HCT116 (cell line): ENCODE measurements around the gene PALM2AKAP2. TPM values are rescaled to one million over a fixed set of nuclear protein-coding genes. Genes with fewer than 3 reads are reported as not detected.

Experiments
- ATAC-seq: fragments of 200-7000 bp; cut with Tn5 transposase; 2 replicates; pipeline ENCODE4 v1.9.1; 2020; ENCODE audit warnings: mild to moderate bottlenecking, moderate library complexity
- BruUV-seq: library from RNA; stranded (reverse); fragments of 400-500 nt; replicated peaks from 2 replicates; lab custom pipeline; 2021; lab: Mats Ljungman, UMichigan
- CTCF ChIA-PET: fragments of 300-600 bp; sonication (Branson Sonifier 250); formaldehyde crosslinking; loops from one replicate; lab custom pipeline; 2021; ENCODE audit warnings: antibody characterized with exemption; lab: Charles Lee
- POLR2A ChIA-PET: fragments of 300-600, 350-600 bp; sonication (Branson Sonifier 250); formaldehyde crosslinking; loops from one replicate; lab custom pipeline; 2021; ENCODE audit warnings: antibody characterized with exemption; lab: Charles Lee
- RAD21 ChIA-PET, 2 experiments: fragments of 300-600 bp; sonication (Branson Sonifier 250); formaldehyde crosslinking; loops; one replicate each; lab custom pipeline; 2023; ENCODE audit warnings: low total read pairs in 2 of 2; ENCODE audit not compliant: uncharacterized antibody in 2 of 2, unreplicated experiment in 2 of 2, low non-redundant PET in 1 of 2; lab: Charles Lee
- DNase-seq: peaks from one replicate; pipeline ENCODE4 v3.0.0-alpha.2; 2010; ENCODE audit warnings: low read depth, low spot score
- H2AFZ ChIP-seq: fragments of 200-600 bp; shearing (Covaris generic), sonication (generic); 2 replicates; pipeline ENCODE4 v1.6.1; 2017; ENCODE audit warnings: low read depth, mixed run types, mixed read lengths, antibody characterized with exemption, low read length; ENCODE audit not compliant: poor library complexity, severe bottlenecking
- H3K27ac ChIP-seq: 2 replicates; pipeline ENCODE4 v1.5.1; 2012; ENCODE audit warnings: low read depth, low read length
- H3K27me3 ChIP-seq: fragments of 200-600 bp; sonication (generic); 2 replicates; pipeline ENCODE4 v1.6.1; 2016; ENCODE audit warnings: mixed run types, low read length, mixed read lengths; ENCODE audit not compliant: insufficient read depth
- H3K36me3 ChIP-seq, 2 experiments: fragments of 200-500 bp in 1 of 2; fragments of 200-600 bp in 1 of 2; sonication (Bioruptor generic) in 1 of 2; sonication (generic) in 1 of 2; 2 replicates each; pipeline versions ENCODE4 v1.5.1 to v1.6.1; 2014 to 2016; ENCODE audit warnings: low read length in 2 of 2, inconsistent platforms in 1 of 2, mixed read lengths in 1 of 2, mixed run types in 1 of 2; ENCODE audit not compliant: insufficient read depth in 2 of 2, control insufficient read depth in 1 of 2
- H3K4me1 ChIP-seq, 2 experiments: fragments of 200-600 bp in 1 of 2; sonication (generic) in 1 of 2; 2 replicates each; pipeline versions ENCODE4 v1.5.1 to v1.6.1; 2012 to 2017; ENCODE audit warnings: low read length in 2 of 2, inconsistent platforms in 1 of 2, mild to moderate bottlenecking in 1 of 2, mixed read lengths in 1 of 2, mixed run types in 1 of 2, moderate library complexity in 1 of 2; ENCODE audit not compliant: insufficient read depth in 2 of 2, control insufficient read depth in 1 of 2
- H3K4me2 ChIP-seq: fragments of 200-600 bp; sonication (generic); 2 replicates; pipeline ENCODE4 v1.6.1; 2017; ENCODE audit warnings: mixed run types, low read length, mixed read lengths
- H3K4me3 ChIP-seq, 2 experiments: fragments of 200-600 bp in 1 of 2; sonication (generic) in 1 of 2; replicated peaks in 1 of 2; 2 replicates each; pipeline ENCODE4 v1.5.1; 2011 to 2016; ENCODE audit warnings: low read length in 2 of 2, control low read depth in 1 of 2, low read depth in 1 of 2, mild to moderate bottlenecking in 1 of 2, mixed read lengths in 1 of 2, mixed run types in 1 of 2
- H3K79me2 ChIP-seq: fragments of 200-600 bp; sonication (generic); 2 replicates; pipeline ENCODE4 v1.6.1; 2017; ENCODE audit warnings: mild to moderate bottlenecking, mixed run types, low read length, moderate library complexity, mixed read lengths; ENCODE audit not compliant: insufficient read depth
- H3K9ac ChIP-seq: fragments of 200-600 bp; sonication (generic); 2 replicates; pipeline ENCODE4 v1.6.1; 2016; ENCODE audit warnings: low read length, mixed read lengths
- H3K9me2 ChIP-seq: fragments of 200-600 bp; sonication (generic), shearing (Covaris generic); 2 replicates; pipeline ENCODE4 v1.6.1; 2017; ENCODE audit warnings: mixed run types, mild to moderate bottlenecking, moderate library complexity; ENCODE audit not compliant: insufficient read depth
- H3K9me3 ChIP-seq, 2 experiments: fragments of 200-500 bp in 1 of 2; fragments of 200-600 bp in 1 of 2; sonication (Bioruptor generic) in 1 of 2; sonication (generic) in 1 of 2; 2 replicates each; pipeline ENCODE4 v1.6.1; 2014 to 2017; ENCODE audit warnings: low read length in 2 of 2, mixed read lengths in 2 of 2, inconsistent platforms in 1 of 2, low read depth in 1 of 2, mild to moderate bottlenecking in 1 of 2, mixed run types in 1 of 2, moderate library complexity in 1 of 2; ENCODE audit not compliant: control insufficient read depth in 1 of 2, insufficient read depth in 1 of 2
- H4K20me1 ChIP-seq: fragments of 200-600 bp; sonication (generic), shearing (Covaris generic); 2 replicates; pipeline ENCODE4 v1.6.1; 2017; ENCODE audit warnings: mixed run types, mild to moderate bottlenecking, moderate library complexity; ENCODE audit not compliant: insufficient read depth
- CBX3 ChIP-seq: IDR thresholded peaks from 2 replicates; pipeline ENCODE4 v1.6.1; 2012; ENCODE audit warnings: low read depth
- CEBPB ChIP-seq: IDR thresholded peaks from 2 replicates; pipeline ENCODE4 v1.6.1; 2012; ENCODE audit warnings: low read depth
- EZH2 ChIP-seq: fragments of 200-600 bp; sonication (generic); IDR thresholded peaks from 2 replicates; pipeline ENCODE4 v1.6.1; 2017; ENCODE audit warnings: antibody characterized with exemption, mixed run types
- JUND ChIP-seq: IDR thresholded peaks from 2 replicates; pipeline ENCODE4 v1.6.1; 2012
- POLR2A ChIP-seq: IDR thresholded peaks from 2 replicates; pipeline ENCODE4 v1.7.0; 2011; ENCODE audit warnings: borderline replicate concordance; ENCODE audit not compliant: insufficient read depth, insufficient read length; ENCODE audit errors: extremely low read depth
- POLR2AphosphoS5 ChIP-seq: IDR thresholded peaks from 2 replicates; pipeline ENCODE4 v1.6.1; 2011; ENCODE audit warnings: mild to moderate bottlenecking, low read depth, low read length, moderate library complexity
- ZNF274 ChIP-seq: fragments of 200-500 bp; sonication (Bioruptor generic); IDR thresholded peaks from 2 replicates; pipeline ENCODE4 v1.6.1; 2014; ENCODE audit warnings: mild to moderate bottlenecking, low read depth, low read length, inconsistent platforms
- intact Hi-C: fragments of 100-400 bp; cut with micrococcal nuclease; formaldehyde crosslinking; loops from 2 replicates; pipeline ENCODE4 v1.10.0; 2022
- total RNA-seq: library from RNA; stranded (reverse); gene quantifications from one replicate; pipeline ENCODE4 v1.2.1, GENCODE V29; 2021; ENCODE audit not compliant: unreplicated experiment
- TF ChIP-seq, protein P1 (sequence below): IDR thresholded peaks from 2 replicates; pipeline ENCODE4 v1.6.1; 2012; ENCODE audit warnings: low read depth
- TF ChIP-seq, protein P2 (sequence below): IDR thresholded peaks from 2 replicates; pipeline ENCODE4 v1.6.1; 2011; ENCODE audit warnings: mild to moderate bottlenecking, low read length, moderate library complexity; ENCODE audit not compliant: insufficient replicate concordance; ENCODE audit errors: extremely low read depth

Gene PALM2AKAP2
- total RNA-seq, 1 experiment from 2014 or later, result 0.34 TPM

- TF ChIP-seq, protein P1, sequence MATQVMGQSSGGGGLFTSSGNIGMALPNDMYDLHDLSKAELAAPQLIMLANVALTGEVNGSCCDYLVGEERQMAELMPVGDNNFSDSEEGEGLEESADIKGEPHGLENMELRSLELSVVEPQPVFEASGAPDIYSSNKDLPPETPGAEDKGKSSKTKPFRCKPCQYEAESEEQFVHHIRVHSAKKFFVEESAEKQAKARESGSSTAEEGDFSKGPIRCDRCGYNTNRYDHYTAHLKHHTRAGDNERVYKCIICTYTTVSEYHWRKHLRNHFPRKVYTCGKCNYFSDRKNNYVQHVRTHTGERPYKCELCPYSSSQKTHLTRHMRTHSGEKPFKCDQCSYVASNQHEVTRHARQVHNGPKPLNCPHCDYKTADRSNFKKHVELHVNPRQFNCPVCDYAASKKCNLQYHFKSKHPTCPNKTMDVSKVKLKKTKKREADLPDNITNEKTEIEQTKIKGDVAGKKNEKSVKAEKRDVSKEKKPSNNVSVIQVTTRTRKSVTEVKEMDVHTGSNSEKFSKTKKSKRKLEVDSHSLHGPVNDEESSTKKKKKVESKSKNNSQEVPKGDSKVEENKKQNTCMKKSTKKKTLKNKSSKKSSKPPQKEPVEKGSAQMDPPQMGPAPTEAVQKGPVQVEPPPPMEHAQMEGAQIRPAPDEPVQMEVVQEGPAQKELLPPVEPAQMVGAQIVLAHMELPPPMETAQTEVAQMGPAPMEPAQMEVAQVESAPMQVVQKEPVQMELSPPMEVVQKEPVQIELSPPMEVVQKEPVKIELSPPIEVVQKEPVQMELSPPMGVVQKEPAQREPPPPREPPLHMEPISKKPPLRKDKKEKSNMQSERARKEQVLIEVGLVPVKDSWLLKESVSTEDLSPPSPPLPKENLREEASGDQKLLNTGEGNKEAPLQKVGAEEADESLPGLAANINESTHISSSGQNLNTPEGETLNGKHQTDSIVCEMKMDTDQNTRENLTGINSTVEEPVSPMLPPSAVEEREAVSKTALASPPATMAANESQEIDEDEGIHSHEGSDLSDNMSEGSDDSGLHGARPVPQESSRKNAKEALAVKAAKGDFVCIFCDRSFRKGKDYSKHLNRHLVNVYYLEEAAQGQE, result no peak
- no peak for TF ChIP-seq CEBPB
These were observed 44.2 kb upstream of the PALM2AKAP2 start (continued) for GRCh38 chr9:109735801-109736200.

- RAD21 ChIA-PET, result no interaction called here
These were observed 42.7 kb upstream of the PALM2AKAP2 start for GRCh38 chr9:109737295-109737694.

More at GRCh38 chr9:109737295-109737694, 42.7 kb upstream of the PALM2AKAP2 start:
- POLR2A ChIA-PET, result no interaction called here
- intact Hi-C loops, result no loop called here
- CTCF ChIA-PET, result no interaction called here
- Histone ChIP-seq H3K4me2 (no peak overlapping the region), H3K36me3 (no peaks in the 10 kb centered on the region), H3K9me3 (no peaks in the 10 kb centered on the region), H2AFZ (no peak overlapping the region), H3K79me2 (no peaks in the 10 kb centered on the region), H3K27me3 (peaks cover 57% of the 10 kb centered on the region), H3K27ac (no peak overlapping the region), H3K4me1 (no peaks in the 10 kb centered on the region), H4K20me1 (no peaks in the 10 kb centered on the region), H3K9ac (no peak overlapping the region), H3K4me3 (no peak overlapping the region), H3K9me2 (no peaks in the 10 kb centered on the region)
- BruUV-seq, result no TSS peak
- no peak for TF ChIP-seq ZNF274
- no peak for TF ChIP-seq EZH2
- TF ChIP-seq POLR2AphosphoS5, result no peak
- TF ChIP-seq POLR2A, result no peak
- TF ChIP-seq, protein P2, sequence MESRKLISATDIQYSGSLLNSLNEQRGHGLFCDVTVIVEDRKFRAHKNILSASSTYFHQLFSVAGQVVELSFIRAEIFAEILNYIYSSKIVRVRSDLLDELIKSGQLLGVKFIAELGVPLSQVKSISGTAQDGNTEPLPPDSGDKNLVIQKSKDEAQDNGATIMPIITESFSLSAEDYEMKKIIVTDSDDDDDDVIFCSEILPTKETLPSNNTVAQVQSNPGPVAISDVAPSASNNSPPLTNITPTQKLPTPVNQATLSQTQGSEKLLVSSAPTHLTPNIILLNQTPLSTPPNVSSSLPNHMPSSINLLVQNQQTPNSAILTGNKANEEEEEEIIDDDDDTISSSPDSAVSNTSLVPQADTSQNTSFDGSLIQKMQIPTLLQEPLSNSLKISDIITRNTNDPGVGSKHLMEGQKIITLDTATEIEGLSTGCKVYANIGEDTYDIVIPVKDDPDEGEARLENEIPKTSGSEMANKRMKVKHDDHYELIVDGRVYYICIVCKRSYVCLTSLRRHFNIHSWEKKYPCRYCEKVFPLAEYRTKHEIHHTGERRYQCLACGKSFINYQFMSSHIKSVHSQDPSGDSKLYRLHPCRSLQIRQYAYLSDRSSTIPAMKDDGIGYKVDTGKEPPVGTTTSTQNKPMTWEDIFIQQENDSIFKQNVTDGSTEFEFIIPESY, result no peak
- no peak for TF ChIP-seq CBX3
- no peak for TF ChIP-seq JUND
- ATAC-seq (no peak), DNase-seq (no peak)
